H9 (cell line): Measurements from ENCODE around the gene TTLL9. TPM values are rescaled to one million over a fixed set of nuclear protein-coding genes. Genes with fewer than 3 reads are reported as not detected.
A peak's percentile ranks its signal among the peaks of the same experiment; 100 is the strongest.
"Not testable (repeated sequence)": the region's sequence is repeated elsewhere in the genome, so short reads cannot be mapped to it uniquely, and the experiment has no call there.

Source experiments
- DNase-seq: peaks from one replicate; pipeline ENCODE4 v3.0.0-alpha.2; 2017
- H2AFZ ChIP-seq: one replicate; pipeline ENCODE4 v1.6.1; 2013; ENCODE audit warnings: mild to moderate bottlenecking, low read length, control low read depth, moderate library complexity
- H2AK5ac ChIP-seq: 2 replicates; pipeline ENCODE4 v1.6.1; 2013; ENCODE audit warnings: low read length, control low read depth, mixed read lengths; ENCODE audit not compliant: insufficient read length
- H2BK120ac ChIP-seq: one replicate; pipeline ENCODE4 v1.6.1; 2013; ENCODE audit warnings: low read depth, mild to moderate bottlenecking, low read length, control low read depth, inconsistent platforms; ENCODE audit not compliant: poor library complexity, severe bottlenecking
- H2BK12ac ChIP-seq: 2 replicates; pipeline ENCODE4 v1.6.1; 2013; ENCODE audit warnings: low read length, control low read depth, mixed read lengths, low read depth; ENCODE audit not compliant: insufficient read length
- H2BK15ac ChIP-seq: 2 replicates; pipeline ENCODE4 v1.6.1; 2013; ENCODE audit warnings: low read depth, low read length, control low read depth
- H2BK20ac ChIP-seq: one replicate; pipeline ENCODE4 v1.6.1; 2013; ENCODE audit warnings: low read depth, mild to moderate bottlenecking, low read length, control low read depth, inconsistent platforms; ENCODE audit not compliant: poor library complexity, severe bottlenecking
- H2BK5ac ChIP-seq: 2 replicates; pipeline ENCODE4 v1.6.1; 2013; ENCODE audit warnings: low read length, control low read depth, mixed read lengths; ENCODE audit not compliant: insufficient read length
- H3K14ac ChIP-seq: 2 replicates; pipeline ENCODE4 v1.6.1; 2013; ENCODE audit warnings: low read length, control low read depth; ENCODE audit not compliant: insufficient read depth
- H3K18ac ChIP-seq: 2 replicates; pipeline ENCODE4 v1.6.1; 2013; ENCODE audit warnings: low read depth, mild to moderate bottlenecking, mixed read lengths, low read length, control low read depth; ENCODE audit not compliant: insufficient read length
- H3K23ac ChIP-seq: 2 replicates; pipeline ENCODE4 v1.6.1; 2013; ENCODE audit warnings: low read length, control low read depth, mixed read lengths, low read depth; ENCODE audit not compliant: insufficient read length
- H3K23me2 ChIP-seq: 2 replicates; pipeline ENCODE4 v1.6.1; 2013; ENCODE audit warnings: low read depth, mild to moderate bottlenecking, mixed read lengths, low read length, control low read depth; ENCODE audit not compliant: insufficient read length, poor library complexity, severe bottlenecking
- H3K27ac ChIP-seq: 2 replicates; pipeline ENCODE4 v1.5.1; 2013; ENCODE audit warnings: low read length, control low read depth, mixed read lengths, low read depth; ENCODE audit not compliant: insufficient read length
- H3K27me3 ChIP-seq: 2 replicates; pipeline ENCODE4 v1.6.1; 2013; ENCODE audit warnings: low read length, control low read depth, inconsistent platforms; ENCODE audit not compliant: insufficient read depth
- H3K4ac ChIP-seq: 2 replicates; pipeline ENCODE4 v1.6.1; 2013; ENCODE audit warnings: low read depth, mild to moderate bottlenecking, control low read depth, inconsistent platforms, low read length, moderate library complexity
- H3K4me1 ChIP-seq: 2 replicates; pipeline ENCODE4 v1.6.1; 2013; ENCODE audit warnings: low read length, control low read depth, inconsistent platforms; ENCODE audit not compliant: insufficient read depth
- H3K4me2 ChIP-seq: 2 replicates; pipeline ENCODE4 v1.6.1; 2013; ENCODE audit warnings: low read length, control low read depth, mixed read lengths; ENCODE audit not compliant: insufficient read length, insufficient read depth
- H3K56ac ChIP-seq: 2 replicates; pipeline ENCODE4 v1.6.1; 2013; ENCODE audit warnings: low read depth, mild to moderate bottlenecking, mixed read lengths, low read length, control low read depth; ENCODE audit not compliant: insufficient read length
- H3K79me1 ChIP-seq: 2 replicates; pipeline ENCODE4 v1.6.1; 2013; ENCODE audit warnings: low read depth, mild to moderate bottlenecking, moderate library complexity, low read length, control low read depth, inconsistent platforms; ENCODE audit not compliant: insufficient read depth, poor library complexity, severe bottlenecking
- H3K79me2 ChIP-seq: 2 replicates; pipeline ENCODE4 v1.6.1; 2013; ENCODE audit warnings: low read length, control low read depth, inconsistent platforms; ENCODE audit not compliant: insufficient read depth
- H3K9ac ChIP-seq: 2 replicates; pipeline ENCODE4 v1.6.1; 2013; ENCODE audit warnings: low read length, control low read depth, mixed read lengths; ENCODE audit not compliant: insufficient read length; ENCODE audit errors: extremely low read depth
- H3K9me3 ChIP-seq: one replicate; pipeline ENCODE4 v1.6.1; 2013; ENCODE audit warnings: low read depth, low read length, inconsistent platforms; ENCODE audit not compliant: control insufficient read depth
- H3T11ph ChIP-seq: one replicate; pipeline ENCODE4 v1.6.1; 2013; ENCODE audit warnings: mild to moderate bottlenecking, low read length, control low read depth, inconsistent platforms
- H4K20me1 ChIP-seq: one replicate; pipeline ENCODE4 v1.6.1; 2013; ENCODE audit not compliant: control insufficient read depth, insufficient read length, insufficient read depth
- H4K5ac ChIP-seq: 2 replicates; pipeline ENCODE4 v1.6.1; 2013; ENCODE audit warnings: low read depth, mild to moderate bottlenecking, mixed read lengths, low read length, control low read depth; ENCODE audit not compliant: insufficient read length
- H4K8ac ChIP-seq: replicated peaks from 2 replicates; pipeline ENCODE4 v1.6.1; 2013; ENCODE audit warnings: low read length, control low read depth, mixed read lengths, low read depth; ENCODE audit not compliant: insufficient read length
- H4K91ac ChIP-seq: 2 replicates; pipeline ENCODE4 v1.6.1; 2013; ENCODE audit warnings: low read depth, mild to moderate bottlenecking, moderate library complexity, mixed read lengths, low read length, control low read depth; ENCODE audit not compliant: insufficient read length
- H3K27ac Mint-ChIP-seq, 3 experiments: 2 replicates in 2 of 3; 3 replicates in 1 of 3; pipeline ENCODE4 v1.8.0; 2020 to 2021; ENCODE audit warnings: mixed read lengths in 3 of 3, mild to moderate bottlenecking in 1 of 3, moderate library complexity in 1 of 3
- H3K27me3 Mint-ChIP-seq: 2 replicates; pipeline ENCODE4 v1.8.0; 2021; ENCODE audit warnings: low read depth, mild to moderate bottlenecking, moderate library complexity, mixed read lengths
- H3K36me3 Mint-ChIP-seq, 3 experiments: 2 replicates in 2 of 3; 3 replicates in 1 of 3; pipeline ENCODE4 v1.8.0; 2020 to 2021; ENCODE audit warnings: low read depth in 3 of 3, mixed read lengths in 3 of 3; ENCODE audit not compliant: insufficient read depth in 1 of 3
- H3K4me1 Mint-ChIP-seq, 2 experiments: 2 replicates each; pipeline ENCODE4 v1.8.0; 2020; ENCODE audit warnings: mixed read lengths in 2 of 2
- H3K4me3 Mint-ChIP-seq, 2 experiments: 2 replicates in 1 of 2; 3 replicates in 1 of 2; pipeline ENCODE4 v1.8.0; 2020 to 2021; ENCODE audit warnings: mild to moderate bottlenecking in 2 of 2, mixed read lengths in 2 of 2, moderate library complexity in 1 of 2
- H3K9me3 Mint-ChIP-seq, 2 experiments: 2 replicates in 1 of 2; 3 replicates in 1 of 2; pipeline ENCODE4 v1.8.0; 2020; ENCODE audit warnings: mild to moderate bottlenecking in 2 of 2, mixed read lengths in 2 of 2, moderate library complexity in 1 of 2
- WGBS: extraction: QIAGEN DNeasy Blood & Tissue Kit; methylation state at CpG from one replicate; pipeline ENCODE4 v1.1.7; 2013; ENCODE audit warnings: missing lambda C conversion rate, low lambda C conversion rate, mixed read lengths; ENCODE audit not compliant: insufficient read length; ENCODE audit errors: extremely low coverage; 5-methylcytosine and 5-hydroxymethylcytosine counted together
- total RNA-seq: library from RNA; stranded (reverse); gene quantifications from 2 replicates; pipeline ENCODE4 v1.2.1, GENCODE V29; 2021
- TF ChIP-seq, protein P1 (sequence below): fragments of 200-600 bp; sonication (generic); conservative IDR thresholded peaks from 3 replicates; pipeline ENCODE4 v1.8.0; 2021; ENCODE audit warnings: antibody characterized with exemption, mild to moderate bottlenecking

The TTLL9 gene
- total RNA-seq, 1 experiment from 2014 or later = 0.20 TPM

DNA sequence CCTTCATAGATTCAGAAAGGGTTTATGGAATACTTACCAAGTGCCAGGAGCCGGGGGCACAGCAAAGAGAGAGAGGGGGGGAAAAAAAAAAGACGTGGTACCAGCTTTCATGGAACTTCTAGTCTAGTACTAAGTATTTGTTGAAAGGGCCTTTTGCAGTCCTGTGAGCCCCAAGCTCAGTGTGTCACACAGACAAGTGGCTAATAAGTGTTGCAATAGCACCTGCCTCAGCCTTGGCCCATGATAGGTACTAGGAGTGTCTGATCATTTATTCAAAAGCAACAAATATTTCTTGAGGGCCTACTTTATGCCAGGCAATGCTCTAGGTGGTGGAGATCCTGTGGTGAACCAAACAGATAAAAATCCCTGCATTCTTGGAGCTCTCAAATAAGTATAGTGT is 43.4 kb upstream of the TTLL9 start:
- Histone ChIP-seq H2BK5ac (no peak overlapping the region), H3K4me2 (no peak overlapping the region), H2AFZ (no peak overlapping the region), H3K18ac (no peak overlapping the region), H3K14ac (no peak overlapping the region), H3K27ac (no peak overlapping the region), H4K8ac (no peak overlapping the region), H2AK5ac (no peak overlapping the region), H2BK20ac (no peak overlapping the region), H3K23me2 (no peaks in the 10 kb centered on the region), H4K20me1 (no peaks in the 10 kb centered on the region), H3K79me1 (no peaks in the 10 kb centered on the region), H2BK15ac (no peak overlapping the region), H3K9ac (no peak overlapping the region), H3K27me3 (no peaks in the 10 kb centered on the region), H3K23ac (no peak overlapping the region), H3K4ac (no peak overlapping the region), H3K4me1 (no peaks in the 10 kb centered on the region), H3K9me3 (no peaks in the 10 kb centered on the region), H4K91ac (no peak overlapping the region), H3K79me2 (no peaks in the 10 kb centered on the region), H3K56ac (no peak overlapping the region), H2BK120ac (no peak overlapping the region), H3T11ph (no peak overlapping the region), H2BK12ac (no peak overlapping the region), H4K5ac (no peak overlapping the region)
- Mint-ChIP-seq H3K4me1 (peaks cover 15 to 16% of the 10 kb centered on the region in 2 experiments), H3K36me3 (no peaks in the 10 kb centered on the region), H3K9me3 (no peaks in the 10 kb centered on the region), H3K4me3 (no peak overlapping the region), H3K27me3 (peaks cover 3% of the 10 kb centered on the region; the same call in 1 of the 2 replicates), H3K27ac (no peak overlapping the region)
- WGBS = no CpG with 5 or more reads among the region's 2 CpGs
- TF ChIP-seq, protein P1, sequence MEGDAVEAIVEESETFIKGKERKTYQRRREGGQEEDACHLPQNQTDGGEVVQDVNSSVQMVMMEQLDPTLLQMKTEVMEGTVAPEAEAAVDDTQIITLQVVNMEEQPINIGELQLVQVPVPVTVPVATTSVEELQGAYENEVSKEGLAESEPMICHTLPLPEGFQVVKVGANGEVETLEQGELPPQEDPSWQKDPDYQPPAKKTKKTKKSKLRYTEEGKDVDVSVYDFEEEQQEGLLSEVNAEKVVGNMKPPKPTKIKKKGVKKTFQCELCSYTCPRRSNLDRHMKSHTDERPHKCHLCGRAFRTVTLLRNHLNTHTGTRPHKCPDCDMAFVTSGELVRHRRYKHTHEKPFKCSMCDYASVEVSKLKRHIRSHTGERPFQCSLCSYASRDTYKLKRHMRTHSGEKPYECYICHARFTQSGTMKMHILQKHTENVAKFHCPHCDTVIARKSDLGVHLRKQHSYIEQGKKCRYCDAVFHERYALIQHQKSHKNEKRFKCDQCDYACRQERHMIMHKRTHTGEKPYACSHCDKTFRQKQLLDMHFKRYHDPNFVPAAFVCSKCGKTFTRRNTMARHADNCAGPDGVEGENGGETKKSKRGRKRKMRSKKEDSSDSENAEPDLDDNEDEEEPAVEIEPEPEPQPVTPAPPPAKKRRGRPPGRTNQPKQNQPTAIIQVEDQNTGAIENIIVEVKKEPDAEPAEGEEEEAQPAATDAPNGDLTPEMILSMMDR = no peak
- no peak for DNase-seq

DNA sequence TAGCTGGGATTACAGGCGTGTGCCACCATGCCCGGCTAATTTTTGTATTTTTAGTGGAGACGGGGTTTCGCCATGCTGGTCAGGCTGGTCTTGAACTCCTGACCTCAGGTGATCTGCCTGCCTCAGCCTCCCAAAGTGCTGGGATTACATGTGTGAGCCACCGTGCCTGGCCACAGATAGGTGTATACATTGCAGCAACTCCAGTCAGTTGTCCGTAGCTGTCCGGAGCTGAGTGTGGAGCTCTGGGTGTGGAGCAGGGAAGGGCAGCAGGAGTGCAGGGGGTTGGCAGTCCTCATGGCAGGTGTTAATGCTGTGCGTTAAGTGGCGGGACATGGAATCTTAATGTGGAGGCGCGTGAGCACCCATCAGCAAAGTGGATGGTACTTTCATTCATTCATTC is 42.4 kb upstream of the TTLL9 start:
- not testable (repeated sequence) for H4K8ac ChIP-seq, H3K79me2 ChIP-seq, H3K27me3 Mint-ChIP-seq, H3K18ac ChIP-seq, H2BK20ac ChIP-seq, H3K9me3 ChIP-seq, H3K23ac ChIP-seq, H3K27me3 ChIP-seq, H3K4me2 ChIP-seq, H3K4me3 Mint-ChIP-seq, H2BK5ac ChIP-seq, H4K20me1 ChIP-seq, H2AFZ ChIP-seq, H3T11ph ChIP-seq, H3K36me3 Mint-ChIP-seq, H4K91ac ChIP-seq, H2BK15ac ChIP-seq, H3K79me1 ChIP-seq, H4K5ac ChIP-seq, H3K4me1 ChIP-seq, H3K9ac ChIP-seq, H3K14ac ChIP-seq, H3K4ac ChIP-seq, H2BK12ac ChIP-seq, H2BK120ac ChIP-seq, H3K23me2 ChIP-seq, H3K56ac ChIP-seq, H2AK5ac ChIP-seq, H3K27ac ChIP-seq, H3K9me3 Mint-ChIP-seq, DNase-seq
- peaks cover 12% of the 10 kb centered on the region in 2 experiments for H3K4me1 Mint-ChIP-seq
- no CpG with 5 or more reads among the region's 11 CpGs for WGBS
- peak overlapping the region in 1 of 3 experiments; percentile 70; a peak in 1 of 7 replicates for H3K27ac Mint-ChIP-seq
